ENCODE data around the gene KBTBD12.

DNA sequence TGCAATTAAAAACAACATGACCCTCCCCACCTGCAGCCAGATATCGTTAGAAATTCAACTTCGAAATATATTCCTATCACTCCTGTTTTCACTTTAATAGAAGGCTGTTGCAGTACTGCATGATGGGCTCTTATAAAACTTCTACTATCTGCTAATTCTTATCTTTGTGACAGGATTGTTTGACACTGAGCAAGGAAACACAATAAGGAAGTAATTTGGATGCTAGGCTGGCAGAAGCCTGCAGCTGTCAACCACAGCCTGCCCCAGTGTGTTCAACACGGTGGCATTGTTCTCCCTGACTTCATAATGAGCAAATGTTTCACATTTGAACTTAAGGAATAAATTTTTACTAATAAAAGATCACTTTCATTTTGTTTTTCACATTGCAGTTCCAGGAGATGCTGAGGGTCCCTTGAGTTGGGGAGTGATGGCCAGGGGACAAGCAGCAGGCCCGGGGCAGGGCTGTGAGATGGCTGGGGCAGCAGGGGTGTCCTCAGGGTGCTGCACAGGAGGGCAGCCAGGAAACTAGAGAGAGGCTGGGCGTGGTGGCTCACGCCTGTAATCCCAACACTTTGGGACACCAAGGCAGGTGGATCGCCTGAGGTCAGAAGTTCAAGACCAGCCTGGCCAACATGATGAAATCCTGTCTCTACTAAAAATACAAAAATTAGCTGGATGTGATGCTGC is 72.4 kb downstream of the KBTBD12 start:
- TF ChIP-seq, protein P1, sequence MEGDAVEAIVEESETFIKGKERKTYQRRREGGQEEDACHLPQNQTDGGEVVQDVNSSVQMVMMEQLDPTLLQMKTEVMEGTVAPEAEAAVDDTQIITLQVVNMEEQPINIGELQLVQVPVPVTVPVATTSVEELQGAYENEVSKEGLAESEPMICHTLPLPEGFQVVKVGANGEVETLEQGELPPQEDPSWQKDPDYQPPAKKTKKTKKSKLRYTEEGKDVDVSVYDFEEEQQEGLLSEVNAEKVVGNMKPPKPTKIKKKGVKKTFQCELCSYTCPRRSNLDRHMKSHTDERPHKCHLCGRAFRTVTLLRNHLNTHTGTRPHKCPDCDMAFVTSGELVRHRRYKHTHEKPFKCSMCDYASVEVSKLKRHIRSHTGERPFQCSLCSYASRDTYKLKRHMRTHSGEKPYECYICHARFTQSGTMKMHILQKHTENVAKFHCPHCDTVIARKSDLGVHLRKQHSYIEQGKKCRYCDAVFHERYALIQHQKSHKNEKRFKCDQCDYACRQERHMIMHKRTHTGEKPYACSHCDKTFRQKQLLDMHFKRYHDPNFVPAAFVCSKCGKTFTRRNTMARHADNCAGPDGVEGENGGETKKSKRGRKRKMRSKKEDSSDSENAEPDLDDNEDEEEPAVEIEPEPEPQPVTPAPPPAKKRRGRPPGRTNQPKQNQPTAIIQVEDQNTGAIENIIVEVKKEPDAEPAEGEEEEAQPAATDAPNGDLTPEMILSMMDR (IDR thresholded peaks at IDR 0.05) = no peak
- TF ChIP-seq EZH2 (IDR thresholded peaks at IDR 0.05) (no peak), EZH2phosphoT487 (IDR thresholded peaks at IDR 0.05) (no peak)
